IPS-NIHi11 (cell line): ENCODE data around the gene DACH1.

Source experiments
- DNase-seq: peaks from one replicate; pipeline ENCODE4 v3.0.0; 2012; ENCODE audit warnings: mixed read lengths, low spot score

The DACH1 gene

DNA sequence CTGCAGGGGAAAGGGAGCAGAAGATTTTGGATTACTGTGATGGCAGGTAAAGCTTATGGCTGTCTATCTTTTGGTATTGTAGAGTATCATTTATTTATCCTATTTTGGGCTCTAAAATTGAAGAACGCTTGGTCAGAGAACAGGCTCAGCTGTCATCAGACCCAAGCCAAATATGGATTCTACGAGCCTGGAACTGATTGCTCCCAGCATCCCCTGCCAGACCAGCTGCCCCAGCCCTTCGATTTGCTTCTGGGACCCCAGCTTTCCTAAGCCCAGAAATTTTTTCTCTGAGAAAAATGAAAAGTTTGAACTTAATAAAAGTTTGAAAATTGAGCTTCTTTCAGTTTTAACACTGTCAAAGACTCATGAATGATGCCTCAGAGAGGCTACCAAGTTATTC is 472.8 kb downstream of the DACH1 start:
- no peak for DNase-seq
